NCI-H187 (cell line): ENCODE data around the gene CDH4.
A peak's percentile ranks its signal among the peaks of the same experiment; 100 is the strongest.
"Not testable (repeated sequence)": the region's sequence is repeated elsewhere in the genome, so short reads cannot be mapped to it uniquely, and the experiment has no call there.

Source experiments
- DNase-seq, 2 experiments: peaks; one replicate each; lab custom pipeline; 2025; lab: John Stamatoyannopoulos, UW

Gene CDH4

GRCh38 chr20:61948056-61948455, 696.0 kb downstream of the CDH4 start:
- not testable (repeated sequence) for DNase-seq

DNA sequence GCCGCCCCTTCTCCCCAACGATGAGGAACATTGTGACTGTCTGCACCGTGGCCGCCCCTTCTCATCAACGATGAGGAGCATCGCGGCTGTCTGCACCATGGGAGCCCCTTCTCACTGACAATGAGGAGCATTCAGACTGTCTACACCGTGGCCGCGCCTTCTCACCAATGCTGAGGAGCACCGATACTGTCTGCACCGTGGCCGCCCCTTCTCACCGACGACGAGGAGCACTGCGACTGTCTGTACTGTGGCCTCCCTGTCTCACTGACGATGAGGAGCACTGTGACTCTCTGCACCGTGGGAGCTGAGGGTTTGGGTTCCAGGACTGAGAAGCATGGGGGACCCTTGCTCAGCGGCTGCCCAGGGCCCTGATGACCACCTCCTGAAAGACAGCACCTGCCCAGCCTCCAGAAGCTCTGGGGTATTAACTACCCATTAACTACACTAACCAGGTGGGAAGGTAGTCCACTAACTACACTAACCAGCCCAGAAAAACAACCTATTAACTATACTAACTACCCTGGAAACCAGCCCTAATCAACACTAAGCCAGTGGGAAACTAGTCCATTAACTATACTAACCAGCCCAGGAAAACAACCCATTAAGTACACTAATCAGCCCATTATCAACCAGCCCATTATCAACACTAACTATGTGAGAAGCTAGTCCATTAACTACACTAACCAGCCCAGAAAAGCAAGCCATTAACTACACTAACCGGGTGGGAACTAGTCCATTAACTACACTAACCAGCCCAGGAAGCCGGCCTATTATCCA, 696.7 kb downstream of the CDH4 start:
- DNase-seq = no peak

GRCh38 chr20:61949363-61949713, 697.3 kb downstream of the CDH4 start:
- no peak for DNase-seq

- DNase-seq = no peak
Observed at GRCh38 chr20:61949714-61950640, 697.9 kb downstream of the CDH4 start.

DNA sequence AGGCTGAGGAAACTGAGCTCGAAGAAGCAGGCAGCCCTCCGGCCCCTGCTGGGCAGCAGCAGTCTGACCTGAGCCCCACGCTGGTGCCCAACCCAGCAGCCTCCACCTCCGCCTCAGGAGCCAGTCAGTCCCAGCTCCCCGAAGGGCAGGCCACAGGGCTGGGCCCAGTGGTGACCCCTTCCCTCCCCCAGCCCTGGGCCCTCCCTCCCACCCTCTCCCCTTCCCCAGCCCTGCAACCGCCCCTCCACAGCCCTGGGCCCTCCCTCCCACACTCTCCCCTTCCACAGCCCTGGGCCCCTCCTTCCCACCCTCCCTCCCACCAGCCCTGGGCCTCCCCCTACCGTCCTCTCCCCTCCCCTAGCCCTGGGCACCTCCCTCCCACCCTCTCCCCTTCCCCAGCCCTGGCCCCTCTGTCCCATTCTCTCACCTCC, 698.6 kb downstream of the CDH4 start:
- DNase-seq = no peak

- DNase-seq = no peak
Observed at GRCh38 chr20:61951695-61952533, 699.9 kb downstream of the CDH4 start.

DNA sequence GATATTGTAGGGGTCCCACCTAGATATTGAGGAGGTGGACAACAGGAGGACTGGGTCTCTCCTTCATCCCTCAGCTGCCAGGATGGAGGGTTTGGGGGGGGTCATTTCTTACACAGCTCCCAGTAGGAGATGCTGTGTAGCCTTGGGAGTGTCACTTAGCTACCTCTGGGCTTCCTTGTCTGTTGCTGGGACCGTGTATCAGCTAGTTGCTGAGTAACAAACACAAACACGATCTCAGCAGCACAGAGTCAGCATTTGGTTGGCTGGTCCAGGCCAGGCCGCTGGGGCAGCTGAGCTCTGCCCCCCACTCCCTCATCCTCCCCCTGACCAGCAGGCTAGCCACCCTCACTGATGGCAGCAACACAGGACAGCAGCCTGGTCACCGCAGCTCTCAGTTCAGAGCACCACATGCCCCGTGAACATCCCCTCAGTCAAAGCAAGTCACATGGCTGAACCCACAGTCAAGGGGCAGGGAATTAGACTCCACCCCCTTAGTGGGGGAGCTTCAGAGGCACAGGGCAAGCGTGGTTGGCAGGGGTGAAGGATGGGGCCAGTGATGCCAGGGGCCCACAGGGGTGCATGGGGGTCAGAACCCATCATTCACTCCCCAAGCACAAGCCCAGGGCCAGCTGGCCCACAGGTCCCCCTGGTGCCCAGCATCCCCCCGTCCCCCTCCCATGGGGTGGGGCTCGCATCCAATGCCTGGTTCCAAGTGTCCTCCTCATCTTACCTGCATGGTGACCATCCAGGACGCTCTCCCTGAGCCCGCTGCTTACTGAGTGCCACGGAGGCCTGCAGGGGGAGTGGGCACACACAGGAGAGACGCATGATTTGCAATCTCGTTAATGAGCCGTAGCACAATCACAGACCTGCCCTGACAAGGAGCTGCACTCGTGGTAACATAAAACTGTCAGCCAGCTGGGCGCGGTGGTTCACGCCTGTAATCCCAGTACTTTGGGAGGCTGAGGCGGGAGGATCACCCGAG, 701.3 kb downstream of the CDH4 start:
- DNase-seq = peak; percentile 28 to 60

- DNase-seq = no peak
Observed at GRCh38 chr20:61954276-61955021, 702.4 kb downstream of the CDH4 start.

GRCh38 chr20:61955668-61956395, 703.8 kb downstream of the CDH4 start:
- no peak for DNase-seq

GRCh38 chr20:61956396-61957342, 704.6 kb downstream of the CDH4 start:
- DNase-seq = no peak

DNA sequence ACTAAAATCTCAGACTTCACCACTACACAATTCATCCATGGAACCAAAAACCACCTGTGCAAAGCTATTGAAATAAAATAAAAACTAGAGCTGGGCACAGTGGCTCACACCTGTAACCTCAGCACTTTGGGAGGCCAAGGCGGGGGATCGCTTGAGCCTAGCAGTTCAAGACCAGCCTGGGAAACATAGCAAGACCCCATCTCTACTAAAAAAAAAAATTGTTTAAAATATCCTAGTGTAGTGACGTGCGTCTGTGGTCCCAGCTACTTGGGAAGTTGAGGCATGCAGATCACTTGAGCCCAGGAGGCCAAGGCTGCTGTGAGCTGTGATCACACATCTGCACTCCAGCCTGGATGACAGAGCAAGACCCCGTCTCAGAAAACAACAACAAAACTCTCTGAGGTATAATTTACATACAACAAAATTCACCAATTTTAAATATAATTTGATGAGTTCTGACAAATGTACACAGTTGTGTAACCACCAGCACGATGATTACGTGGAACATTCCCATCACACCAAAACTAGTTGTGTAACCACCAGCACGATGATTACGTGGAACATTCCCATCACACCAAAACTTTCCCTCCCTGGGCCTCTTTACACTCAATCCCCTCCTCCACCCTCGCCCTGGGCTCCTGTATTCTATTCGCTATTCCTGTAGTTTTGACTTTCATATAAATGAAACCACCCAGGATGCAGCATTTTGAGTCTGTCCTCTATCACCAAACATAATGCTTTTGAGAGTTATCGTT, 706.1 kb downstream of the CDH4 start:
- DNase-seq = no peak

DNA sequence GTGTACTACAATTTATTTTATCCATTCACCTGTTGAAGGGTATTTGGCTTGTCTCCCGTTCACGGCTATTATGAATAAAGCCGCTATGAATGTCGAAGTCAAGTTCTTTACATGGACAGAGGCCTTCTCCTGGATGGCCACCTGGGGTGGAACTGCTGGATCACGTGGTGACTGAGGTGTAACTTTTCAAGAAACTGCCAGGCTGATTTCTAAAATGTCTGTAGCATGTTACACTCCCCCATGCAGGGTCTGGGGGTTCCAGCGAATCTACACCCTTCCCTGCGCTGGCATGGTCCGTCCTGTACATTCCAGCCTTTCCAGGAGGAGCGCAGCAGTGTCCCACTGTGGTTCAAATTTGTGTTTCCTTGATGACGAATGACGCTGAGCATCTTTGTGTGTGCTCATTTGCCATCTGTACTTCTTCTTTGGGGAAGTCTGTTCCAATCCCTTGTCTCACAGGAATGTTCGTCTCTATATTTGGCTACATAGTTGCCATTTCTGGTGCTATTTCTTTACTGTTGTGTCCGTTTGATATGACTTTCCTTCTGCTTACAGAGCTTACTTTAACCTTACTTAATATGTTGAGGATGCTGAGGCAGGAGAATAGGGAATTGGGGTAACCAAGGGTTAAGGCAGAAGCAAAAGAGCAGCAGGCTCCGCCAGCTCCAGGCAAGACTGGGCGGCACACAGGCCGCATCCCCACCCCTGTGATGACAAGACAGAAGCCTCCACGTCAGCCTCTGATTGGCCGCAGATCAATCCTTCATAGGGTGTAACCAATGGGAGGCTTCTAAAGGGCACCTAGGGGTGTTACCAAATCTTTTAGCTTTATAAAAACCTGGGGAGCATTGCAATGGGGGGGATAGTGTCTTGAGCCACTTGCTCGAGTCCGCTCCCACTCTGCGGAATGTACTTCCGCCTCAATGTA, 707.0 kb downstream of the CDH4 start:
- no peak for DNase-seq

DNA sequence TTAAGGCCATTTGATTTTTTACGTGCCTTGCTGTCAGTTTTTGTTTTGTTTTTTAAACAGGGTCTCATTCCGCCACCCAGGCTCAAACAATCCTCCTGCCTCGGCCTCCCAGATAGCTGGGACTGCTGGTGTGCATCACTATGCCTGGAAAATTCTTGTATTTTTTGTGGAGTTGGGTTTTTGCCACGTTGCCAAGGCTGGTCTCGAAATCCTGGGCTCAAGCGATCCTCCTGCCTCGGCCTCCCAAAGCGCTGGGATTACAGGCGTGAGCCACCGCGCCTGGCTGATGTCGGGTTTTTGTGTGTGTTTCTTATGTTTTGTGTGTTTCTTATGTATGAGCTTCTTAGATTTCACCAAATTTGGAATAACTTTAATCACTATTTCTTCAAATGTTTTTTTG, 708.8 kb downstream of the CDH4 start:
- DNase-seq = no peak

- no peak for DNase-seq
Observed at GRCh38 chr20:61963149-61963548, 711.1 kb downstream of the CDH4 start.

DNA sequence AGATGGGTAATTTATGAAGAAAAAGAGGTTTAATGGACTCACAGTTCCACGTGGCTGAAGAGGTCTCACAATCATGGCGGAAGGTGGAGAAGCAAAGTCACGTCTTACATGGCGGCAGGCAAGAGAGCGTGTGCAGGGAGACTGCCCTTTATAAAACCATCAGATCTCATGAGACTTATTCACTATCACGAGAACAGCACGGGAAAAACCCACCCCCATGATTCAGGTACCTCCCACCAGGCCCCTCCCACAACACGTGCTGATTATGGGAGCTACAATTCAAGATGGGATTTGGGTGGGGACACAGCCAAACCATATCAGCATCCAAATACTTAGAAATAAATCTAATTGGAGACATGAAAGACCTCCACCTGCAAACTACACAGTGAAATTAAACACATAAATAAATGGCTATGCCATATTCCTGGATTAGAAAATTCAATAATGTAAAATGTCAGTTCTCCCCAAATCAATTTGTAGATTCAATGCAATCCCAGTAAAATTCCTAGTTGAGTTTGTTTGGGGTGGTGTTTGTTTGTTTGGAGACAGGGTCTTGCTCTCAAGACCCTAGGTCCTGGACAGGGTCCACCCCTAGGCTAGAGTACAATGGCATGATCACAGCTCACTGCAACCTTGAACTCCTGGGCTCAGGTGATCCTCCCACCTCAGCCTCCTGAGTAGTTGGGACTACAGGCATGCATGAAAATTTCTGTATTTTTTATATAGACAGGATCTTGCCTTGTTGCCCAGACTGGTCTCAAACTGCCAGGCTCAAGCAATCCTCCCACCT, 712.0 kb downstream of the CDH4 start:
- DNase-seq = no peak
